CD4-positive, alpha-beta T cell treated with Interferon alpha-2 for 1 hour (primary cell): Measurements from ENCODE around the gene SLAMF8.

Source experiments
- DNase-seq, 2 donors: peaks; one replicate each; pipeline ENCODE4 v3.0.0-alpha.2; 2020 to 2022

SLAMF8 gene

DNA sequence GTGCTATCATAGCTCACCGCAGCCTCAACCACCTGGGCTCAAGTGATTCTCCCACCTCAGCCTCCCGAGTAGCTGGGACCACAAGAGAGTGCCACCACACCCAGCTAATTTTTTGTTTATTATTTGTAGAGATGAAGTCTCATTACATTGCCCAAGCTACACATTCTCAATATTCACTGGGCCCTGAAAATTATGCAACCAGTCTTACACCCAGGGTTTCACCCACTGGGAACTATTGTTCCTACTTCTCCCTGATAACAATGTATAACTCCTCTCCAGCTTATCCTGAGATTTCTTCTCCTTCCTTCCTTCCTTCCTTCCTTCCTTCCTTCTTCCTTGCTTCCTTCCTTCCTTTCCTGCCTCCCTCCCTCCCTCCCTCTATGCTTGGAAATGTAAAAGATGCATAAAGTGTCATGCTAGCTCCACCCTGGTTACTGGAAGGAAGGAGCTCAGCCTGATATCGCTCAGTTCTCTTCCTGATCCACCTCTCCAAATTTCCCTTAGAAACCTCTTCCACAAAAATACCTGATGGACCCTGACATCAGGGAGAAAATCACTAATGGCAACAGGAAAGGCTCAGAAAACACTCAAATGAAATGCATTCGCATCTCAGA lies 47.0 kb downstream of the SLAMF8 start:
- DNase-seq, result no peak

DNA sequence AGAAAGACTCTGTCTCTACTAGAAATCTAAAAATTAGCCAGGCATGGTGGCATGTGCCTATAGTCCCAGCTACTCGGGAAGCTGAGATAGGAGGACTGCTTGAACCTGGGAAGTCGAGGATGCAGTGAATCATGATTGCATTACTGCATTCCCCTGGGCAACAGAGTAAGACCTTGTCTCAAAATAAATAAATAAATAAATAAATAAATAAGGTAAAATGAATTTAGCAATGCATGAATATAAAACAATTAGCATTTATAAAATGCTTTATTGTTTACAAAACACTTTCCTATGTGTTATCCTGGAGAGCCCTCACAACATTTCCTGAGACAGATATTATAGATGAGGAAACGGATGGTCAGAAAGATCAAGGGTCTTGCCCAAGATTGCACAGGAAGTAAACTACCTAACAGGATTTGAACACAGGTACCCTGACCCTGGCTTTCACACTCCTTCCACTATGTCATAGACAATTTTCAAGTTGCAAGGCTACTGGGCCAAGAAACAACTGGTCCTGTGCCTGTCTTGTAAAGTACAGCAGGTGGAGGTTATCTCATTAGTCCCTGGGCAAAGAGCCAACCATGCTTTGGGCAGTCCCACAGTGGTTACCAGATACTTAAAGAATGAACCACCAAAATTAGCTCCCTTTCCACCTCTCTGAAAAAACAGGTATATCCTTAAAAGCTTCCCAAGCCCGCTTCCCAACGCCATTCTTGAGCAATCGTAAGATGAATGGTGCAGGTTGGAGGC lies 51.2 kb downstream of the SLAMF8 start:
- DNase-seq, result no peak

DNA sequence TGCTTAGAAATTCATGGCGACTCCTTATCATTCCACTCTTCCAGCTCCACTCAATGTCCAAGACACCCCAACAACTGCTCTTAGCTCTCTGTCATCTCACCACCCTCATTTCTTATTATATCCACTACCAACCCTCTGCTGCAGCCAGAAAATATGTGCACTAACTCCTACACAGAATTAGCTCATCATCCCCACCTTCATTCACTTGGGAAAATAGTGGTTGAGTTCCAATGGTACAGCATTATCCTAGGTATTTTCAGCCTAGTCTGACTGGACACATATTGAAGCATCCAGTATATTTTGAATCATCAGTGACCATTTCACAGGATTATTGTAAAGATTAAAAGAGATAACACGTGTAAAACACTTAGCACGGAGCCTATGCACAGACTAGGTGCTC lies 52.5 kb downstream of the SLAMF8 start:
- no peak for DNase-seq

DNA sequence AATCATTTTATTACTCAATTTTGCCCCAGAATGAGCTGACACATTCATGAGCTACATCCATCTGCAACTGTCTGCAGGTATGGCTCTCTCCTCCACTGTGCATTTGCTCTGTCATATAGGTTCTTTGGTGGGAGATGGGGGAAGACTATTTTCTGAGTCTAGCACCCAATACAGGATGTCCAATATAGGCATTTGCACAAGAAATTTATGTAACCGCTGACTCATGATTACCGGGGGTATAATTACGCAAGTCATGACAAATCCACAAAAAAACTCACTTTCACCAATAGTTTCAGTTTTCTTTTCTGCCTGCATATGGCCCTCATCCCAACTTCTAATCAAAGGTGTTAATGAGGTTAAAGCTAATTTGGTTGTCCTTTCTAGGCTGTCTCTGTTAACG lies 53.3 kb downstream of the SLAMF8 start:
- DNase-seq, result peak in 1 of 2 donors; percentile 16

DNA sequence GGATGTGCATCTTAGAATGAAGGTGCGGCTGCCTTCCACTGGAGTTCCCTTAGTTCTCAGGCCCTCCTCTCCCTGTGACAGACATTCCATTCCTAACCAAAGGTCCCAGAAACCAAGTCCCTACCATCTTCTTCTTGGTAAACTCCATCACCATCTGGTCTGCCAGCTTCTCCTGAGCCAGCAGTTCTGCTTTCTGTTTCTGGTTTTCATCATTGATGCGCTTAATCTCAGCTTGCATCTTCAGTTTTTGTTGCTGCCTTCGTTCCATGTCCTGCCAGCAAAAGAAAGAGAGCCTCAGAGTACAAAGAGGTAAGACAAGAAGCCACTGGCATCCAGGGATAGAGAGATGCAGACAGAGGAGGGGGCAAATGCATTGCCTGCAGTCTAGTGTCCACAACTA lies 53.8 kb downstream of the SLAMF8 start:
- DNase-seq, result no peak

DNA sequence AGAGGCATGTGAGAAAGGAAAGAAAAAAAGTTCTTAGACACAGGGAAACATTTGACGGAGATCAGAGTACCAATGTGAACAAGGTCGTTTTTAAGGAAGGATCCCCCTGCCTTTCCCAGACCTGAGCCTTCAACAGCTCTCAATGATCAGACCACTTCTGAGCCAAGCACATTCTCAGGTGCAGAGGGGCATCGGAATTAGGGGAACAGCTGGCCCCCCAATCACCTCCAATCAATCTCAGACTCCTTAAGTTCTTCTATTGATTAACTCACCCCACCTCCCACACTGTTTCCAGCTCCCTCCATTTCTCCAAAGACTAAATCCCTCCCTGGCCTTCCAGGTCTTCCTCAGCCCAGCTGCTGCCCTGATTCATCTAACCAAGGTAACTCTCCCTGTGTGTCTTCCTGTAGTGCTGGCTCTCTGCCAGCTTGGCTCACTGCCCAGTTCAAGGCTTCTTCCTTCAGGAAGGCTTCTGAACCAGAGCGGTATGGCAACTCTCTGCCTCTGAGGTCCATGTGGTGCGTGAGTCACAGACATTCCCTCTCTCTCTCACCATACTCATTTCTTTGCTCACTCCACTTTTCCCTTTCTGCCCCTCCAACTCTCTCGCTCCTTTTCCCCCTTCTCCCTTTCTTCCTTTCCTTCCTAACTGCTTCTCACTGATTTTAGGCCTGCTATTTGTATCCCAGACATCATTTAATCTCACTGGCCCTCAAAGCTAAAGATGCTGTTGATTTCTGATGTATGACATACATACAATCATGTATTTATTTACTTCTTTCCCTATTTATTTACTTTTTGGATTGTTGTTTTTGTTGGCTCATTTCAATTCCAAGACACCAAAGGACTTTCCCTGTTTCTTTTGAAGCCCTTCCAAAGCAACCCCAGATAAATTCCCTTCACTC lies 55.2 kb downstream of the SLAMF8 start:
- peak; percentile 41 to 48 for DNase-seq

DNA sequence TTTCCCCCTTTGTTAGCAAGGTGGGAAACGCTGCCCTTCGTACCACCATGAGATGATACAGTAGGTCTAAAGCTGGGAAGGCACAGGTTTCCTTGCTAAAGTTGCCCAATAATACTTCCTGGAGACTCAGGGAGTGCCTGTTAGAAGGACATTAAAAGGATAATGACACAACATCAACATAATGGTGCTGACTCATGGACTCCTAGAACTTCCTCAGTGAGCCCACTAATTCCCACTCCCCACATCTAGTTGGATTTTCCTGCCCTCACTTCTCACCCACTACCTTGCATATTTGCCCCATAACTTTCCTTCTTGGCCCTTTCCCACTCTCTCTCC lies 55.8 kb downstream of the SLAMF8 start:
- DNase-seq, result no peak

DNA sequence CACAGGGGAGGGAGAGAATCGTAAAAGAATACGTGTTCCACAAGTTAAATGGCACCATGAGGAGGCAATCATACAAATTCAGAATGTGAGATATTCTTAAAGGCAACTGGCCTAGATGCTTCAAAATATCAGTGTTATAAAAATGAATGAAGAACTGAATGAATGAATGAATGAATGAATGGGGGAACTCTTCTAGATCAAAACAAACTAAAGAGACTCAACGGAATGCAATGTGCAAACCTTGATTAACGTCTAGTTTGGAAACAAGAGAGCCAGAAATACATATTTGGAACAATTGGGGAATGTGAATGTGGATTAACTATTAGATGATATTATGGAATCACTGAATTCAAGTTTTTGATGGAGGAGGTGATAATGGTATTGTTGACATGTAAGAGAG lies 56.5 kb downstream of the SLAMF8 start:
- no peak for DNase-seq

DNA sequence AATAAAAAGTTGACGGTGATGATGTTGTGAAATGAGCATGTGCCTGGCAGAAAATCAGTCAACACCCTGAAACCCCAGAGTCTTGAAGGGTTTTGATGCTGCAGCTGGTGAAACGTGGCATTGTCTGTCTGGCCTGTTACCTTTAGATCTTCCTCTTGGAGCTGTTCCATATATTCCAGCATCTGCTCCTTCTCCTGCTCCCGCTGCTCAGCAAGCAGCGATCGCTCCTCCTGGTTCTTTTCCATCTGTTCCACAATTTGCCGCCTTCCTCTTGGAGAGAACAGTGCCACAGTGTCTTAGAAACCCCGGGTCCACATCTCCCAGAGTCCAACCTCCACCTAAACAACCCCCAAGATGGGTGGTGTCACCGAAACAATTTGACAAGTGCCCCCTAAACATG lies 57.6 kb downstream of the SLAMF8 start:
- DNase-seq, result no peak
